ENCODE results near the gene SARS1. TPM values are rescaled to one million over a fixed set of nuclear protein-coding genes. Genes with fewer than 3 reads are reported as not detected.

Gene SARS1
- total RNA-seq, 1 donor from 2014 or later, result 118 TPM

DNA sequence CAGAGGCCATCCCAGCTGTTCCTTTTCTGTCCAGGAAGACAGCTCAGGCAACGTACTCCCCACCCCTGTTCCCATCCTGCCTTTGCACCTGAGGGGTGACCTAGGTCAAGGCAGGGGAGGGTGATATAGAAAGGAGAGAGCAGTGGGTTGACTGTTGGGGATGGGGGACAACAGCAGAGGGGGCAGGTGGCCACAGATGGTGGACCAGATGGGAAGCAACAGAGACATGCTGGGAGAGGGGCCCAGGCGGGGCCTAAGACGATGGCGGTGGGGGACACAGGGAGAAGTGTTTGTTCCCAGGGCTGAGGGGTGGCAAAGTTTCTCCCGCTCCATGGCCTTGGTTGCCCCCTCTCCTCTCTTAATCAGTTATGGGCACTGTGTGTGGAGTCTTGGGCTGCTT is 42.0 kb downstream of the SARS1 start:
- Histone ChIP-seq H3K79me2 (ENCODE audit: low read depth) (peaks cover 75% of the 10 kb centered on the region), H2AFZ (replicated peaks) (no peak overlapping the region), H3K9me3 (ENCODE audit: low read depth) (no peaks in the 10 kb centered on the region), H3K4me1 (peaks cover 60% of the 10 kb centered on the region), H3K4me2 (peak overlapping the region; percentile 72), H3K27me3 (no peaks in the 10 kb centered on the region), H3K36me3 (no peaks in the 10 kb centered on the region), H3K4me3 (peak overlapping the region; percentile 31), H3K9ac (no peak overlapping the region), H3F3A (ENCODE audit: low read depth) (peaks cover 52% of the 10 kb centered on the region), H4K20me1 (ENCODE audit: low read depth) (peaks cover 4% of the 10 kb centered on the region), H3K27ac (peak overlapping the region; percentile 71)
- Mint-ChIP-seq H3K27ac (peak overlapping the region; percentile 89), H3K4me3 (peak overlapping the region; percentile 67), H3K36me3 (peaks cover 40% of the 10 kb centered on the region), H3K9me3 (peaks cover 21% of the 10 kb centered on the region), H3K4me1 (peaks cover 81% of the 10 kb centered on the region), H3K27me3 (ENCODE audit: insufficient read depth, low read depth) (peaks cover 10% of the 10 kb centered on the region)
- TF ChIP-seq, protein P1, sequence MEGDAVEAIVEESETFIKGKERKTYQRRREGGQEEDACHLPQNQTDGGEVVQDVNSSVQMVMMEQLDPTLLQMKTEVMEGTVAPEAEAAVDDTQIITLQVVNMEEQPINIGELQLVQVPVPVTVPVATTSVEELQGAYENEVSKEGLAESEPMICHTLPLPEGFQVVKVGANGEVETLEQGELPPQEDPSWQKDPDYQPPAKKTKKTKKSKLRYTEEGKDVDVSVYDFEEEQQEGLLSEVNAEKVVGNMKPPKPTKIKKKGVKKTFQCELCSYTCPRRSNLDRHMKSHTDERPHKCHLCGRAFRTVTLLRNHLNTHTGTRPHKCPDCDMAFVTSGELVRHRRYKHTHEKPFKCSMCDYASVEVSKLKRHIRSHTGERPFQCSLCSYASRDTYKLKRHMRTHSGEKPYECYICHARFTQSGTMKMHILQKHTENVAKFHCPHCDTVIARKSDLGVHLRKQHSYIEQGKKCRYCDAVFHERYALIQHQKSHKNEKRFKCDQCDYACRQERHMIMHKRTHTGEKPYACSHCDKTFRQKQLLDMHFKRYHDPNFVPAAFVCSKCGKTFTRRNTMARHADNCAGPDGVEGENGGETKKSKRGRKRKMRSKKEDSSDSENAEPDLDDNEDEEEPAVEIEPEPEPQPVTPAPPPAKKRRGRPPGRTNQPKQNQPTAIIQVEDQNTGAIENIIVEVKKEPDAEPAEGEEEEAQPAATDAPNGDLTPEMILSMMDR (IDR thresholded peaks at IDR 0.05), result no peak
- no peak for TF ChIP-seq EZH2phosphoT487 (IDR thresholded peaks at IDR 0.05)
- no peak for TF ChIP-seq EZH2 (IDR thresholded peaks at IDR 0.05)
- no peak for DNase-seq (ENCODE audit: low spot score)

DNA sequence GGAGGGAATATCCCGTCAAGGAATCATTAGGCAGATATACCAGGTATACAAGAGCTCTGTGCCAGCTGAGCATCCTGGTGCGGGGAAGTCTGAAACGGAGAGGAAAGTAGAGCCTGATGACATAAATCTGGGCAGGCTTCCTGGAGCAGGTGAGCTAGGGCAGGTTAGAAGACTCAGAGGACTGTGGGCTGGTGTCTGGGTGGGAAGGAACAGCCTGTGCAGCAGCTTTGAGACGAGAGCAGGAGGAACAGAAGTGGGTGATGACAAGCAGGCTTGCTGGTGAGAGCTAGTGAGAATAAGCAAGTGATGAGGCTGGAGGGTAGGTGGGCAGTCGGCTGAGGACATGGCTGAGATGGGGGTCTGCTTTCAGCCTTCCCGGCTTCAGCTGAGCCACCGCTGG is 42.4 kb downstream of the SARS1 start:
- Histone ChIP-seq H3K79me2 (ENCODE audit: low read depth) (peaks cover 71% of the 10 kb centered on the region), H3K9me3 (ENCODE audit: low read depth) (no peaks in the 10 kb centered on the region), H4K20me1 (ENCODE audit: low read depth) (peaks cover 4% of the 10 kb centered on the region), H3K27ac (no peak overlapping the region), H3F3A (ENCODE audit: low read depth) (peaks cover 52% of the 10 kb centered on the region), H3K4me3 (no peak overlapping the region), H3K4me1 (peaks cover 60% of the 10 kb centered on the region), H3K27me3 (no peaks in the 10 kb centered on the region), H3K36me3 (no peaks in the 10 kb centered on the region), H2AFZ (replicated peaks) (no peak overlapping the region), H3K4me2 (peak overlapping the region; percentile 72), H3K9ac (no peak overlapping the region)
- H3K4me1 Mint-ChIP-seq, result peaks cover 83% of the 10 kb centered on the region
- TF ChIP-seq EZH2 (IDR thresholded peaks at IDR 0.05) (no peak), EZH2phosphoT487 (IDR thresholded peaks at IDR 0.05) (no peak)
- TF ChIP-seq, protein P1 (IDR thresholded peaks at IDR 0.05), result no peak
- H3K4me3 Mint-ChIP-seq, result peak overlapping the region; percentile 67
- H3K27ac Mint-ChIP-seq, result peak overlapping the region; percentile 89
- H3K36me3 Mint-ChIP-seq, result peaks cover 36% of the 10 kb centered on the region
- H3K9me3 Mint-ChIP-seq, result peaks cover 17% of the 10 kb centered on the region
- no peak for DNase-seq (ENCODE audit: low spot score)
- H3K27me3 Mint-ChIP-seq (ENCODE audit: insufficient read depth, low read depth), result peaks cover 10% of the 10 kb centered on the region

DNA sequence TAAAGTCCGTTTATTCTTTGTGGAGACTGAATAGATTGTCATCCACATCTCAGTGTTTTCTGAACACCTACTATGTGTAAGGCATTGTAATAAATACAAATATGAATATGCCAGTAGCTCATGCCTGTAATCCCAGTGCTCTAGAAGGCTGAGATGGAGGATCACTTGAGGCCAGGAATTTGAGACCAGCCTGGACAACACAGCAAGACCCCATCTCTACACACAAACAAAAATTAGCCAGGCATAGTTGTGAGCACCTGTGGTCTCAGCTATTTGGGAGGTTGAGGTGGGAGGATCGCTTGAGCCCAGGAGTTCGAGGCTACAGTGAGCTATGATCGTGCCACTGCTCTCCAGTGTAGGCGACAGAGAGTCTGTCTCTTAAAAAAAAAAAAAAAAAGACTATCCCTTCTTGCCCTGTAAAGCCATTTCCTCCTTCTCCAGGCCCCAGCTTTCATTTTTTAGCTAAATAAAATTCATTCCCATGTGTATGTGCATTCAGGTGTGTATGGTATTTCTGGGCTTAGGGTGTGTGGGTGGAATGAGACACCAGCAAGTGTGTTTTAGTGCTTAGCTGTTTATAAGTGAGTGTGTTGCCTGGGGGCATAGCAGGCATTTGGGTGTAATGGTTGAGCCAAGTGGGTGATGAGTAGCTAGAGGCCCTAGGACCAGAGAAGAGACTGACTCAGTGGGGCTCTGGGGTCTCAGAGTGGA is 43.4 kb downstream of the SARS1 start:
- no peaks in the 10 kb centered on the region for H3K36me3 ChIP-seq
- H3K79me2 ChIP-seq (ENCODE audit: low read depth), result peaks cover 60% of the 10 kb centered on the region
- H2AFZ ChIP-seq (replicated peaks), result no peak overlapping the region
- TF ChIP-seq EZH2phosphoT487 (IDR thresholded peaks at IDR 0.05) (no peak), EZH2 (IDR thresholded peaks at IDR 0.05) (no peak)
- TF ChIP-seq, protein P1 (IDR thresholded peaks at IDR 0.05), result no peak
- Mint-ChIP-seq H3K9me3 (peaks cover 6% of the 10 kb centered on the region), H3K4me1 (peaks cover 80% of the 10 kb centered on the region), H3K27ac (peak overlapping the region; percentile 96), H3K36me3 (peaks cover 31% of the 10 kb centered on the region), H3K27me3 (ENCODE audit: insufficient read depth, low read depth) (peaks cover 7% of the 10 kb centered on the region), H3K4me3 (peak overlapping the region; percentile 62)
- no peak overlapping the region for H3K4me3 ChIP-seq
- no peak overlapping the region for H3K27ac ChIP-seq
- no peak overlapping the region for H3K9ac ChIP-seq
- peaks cover 60% of the 10 kb centered on the region for H3K4me1 ChIP-seq
- H3K27me3 ChIP-seq, result no peaks in the 10 kb centered on the region
- no peaks in the 10 kb centered on the region for H3K9me3 ChIP-seq (ENCODE audit: low read depth)
- DNase-seq (ENCODE audit: low spot score), result no peak
- H4K20me1 ChIP-seq (ENCODE audit: low read depth), result no peaks in the 10 kb centered on the region
- H3K4me2 ChIP-seq, result peak overlapping the region; percentile 27
- peaks cover 52% of the 10 kb centered on the region for H3F3A ChIP-seq (ENCODE audit: low read depth)

Data from neural progenitor cell (in vitro differentiated cells).